NB4 (cell line): ENCODE data around the gene NIPAL4.

ENCODE experiments used
- CTCF ChIP-seq: IDR thresholded peaks from one replicate; pipeline ENCODE4 v1.5.1; 2012; ENCODE audit warnings: low read depth, low read length
- MAX ChIP-seq: IDR thresholded peaks from 2 replicates; pipeline ENCODE4 v1.6.1; 2011; ENCODE audit warnings: low read depth, low read length
- POLR2A ChIP-seq: IDR thresholded peaks from 2 replicates; pipeline ENCODE4 v1.6.1; 2011; ENCODE audit warnings: mild to moderate bottlenecking; ENCODE audit not compliant: insufficient read length; ENCODE audit errors: extremely low read depth

GRCh38 chr5:157463081-157463480 is 3.1 kb downstream of the NIPAL4 start:
- TF ChIP-seq CTCF: no peak
- no peak for TF ChIP-seq POLR2A
- TF ChIP-seq MAX: no peak
